GM13976 (cell line): ENCODE results near the gene ZNF281.

Experiments used
- DNase-seq: peaks from one replicate; pipeline ENCODE4 v3.0.0; 2012; ENCODE audit warnings: low spot score
- in situ Hi-C: fragments of 300-500 bp; cut with MboI; formaldehyde crosslinking; loops from one replicate; pipeline ENCODE4 v1.12.0; 2022; ENCODE audit warnings: low sequenced_read_pairs, mixed read lengths, inconsistent platforms; ENCODE audit not compliant: unreplicated experiment
- TF ChIP-seq, protein P1 (sequence below): IDR thresholded peaks from 2 replicates; pipeline ENCODE4 v1.5.1; 2012; ENCODE audit warnings: borderline replicate concordance, mild to moderate bottlenecking; ENCODE audit not compliant: insufficient read depth; ENCODE audit errors: extremely low read depth, missing control alignments, control extremely low read depth

ZNF281 gene

DNA sequence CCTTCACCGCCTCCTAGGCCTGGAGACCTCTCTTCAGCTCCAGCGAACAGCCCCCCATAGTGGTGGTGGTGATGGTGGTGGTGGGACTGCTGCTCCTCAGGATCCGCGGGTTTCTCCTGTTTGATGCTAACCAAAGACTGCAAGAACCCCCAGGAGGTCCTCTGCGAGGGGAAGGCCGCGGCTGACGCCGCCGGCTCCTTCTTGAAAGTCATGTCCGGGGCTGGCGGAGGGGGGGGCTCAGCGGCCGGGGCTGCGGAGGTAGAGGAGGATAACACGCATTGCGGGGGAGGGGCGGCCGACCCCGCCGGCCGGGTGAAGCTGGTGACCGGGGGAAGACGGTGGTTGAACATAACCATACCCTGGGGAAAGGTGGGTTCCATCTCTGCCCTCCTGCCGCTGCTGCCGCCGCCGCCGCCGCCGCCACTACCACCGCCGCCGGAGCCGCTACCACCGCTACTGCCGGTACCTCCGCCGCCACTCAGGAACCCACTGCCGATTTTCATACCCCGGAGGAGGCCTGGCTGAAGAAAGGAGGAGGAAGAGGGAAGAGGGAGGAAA lies 554 bp downstream of the ZNF281 start:
- in situ Hi-C loops = loop anchor here (10.0 kb wide), 1 partner anchor 76 kb away; no protein-coding TSS in a partner anchor
- TF ChIP-seq, protein P1, sequence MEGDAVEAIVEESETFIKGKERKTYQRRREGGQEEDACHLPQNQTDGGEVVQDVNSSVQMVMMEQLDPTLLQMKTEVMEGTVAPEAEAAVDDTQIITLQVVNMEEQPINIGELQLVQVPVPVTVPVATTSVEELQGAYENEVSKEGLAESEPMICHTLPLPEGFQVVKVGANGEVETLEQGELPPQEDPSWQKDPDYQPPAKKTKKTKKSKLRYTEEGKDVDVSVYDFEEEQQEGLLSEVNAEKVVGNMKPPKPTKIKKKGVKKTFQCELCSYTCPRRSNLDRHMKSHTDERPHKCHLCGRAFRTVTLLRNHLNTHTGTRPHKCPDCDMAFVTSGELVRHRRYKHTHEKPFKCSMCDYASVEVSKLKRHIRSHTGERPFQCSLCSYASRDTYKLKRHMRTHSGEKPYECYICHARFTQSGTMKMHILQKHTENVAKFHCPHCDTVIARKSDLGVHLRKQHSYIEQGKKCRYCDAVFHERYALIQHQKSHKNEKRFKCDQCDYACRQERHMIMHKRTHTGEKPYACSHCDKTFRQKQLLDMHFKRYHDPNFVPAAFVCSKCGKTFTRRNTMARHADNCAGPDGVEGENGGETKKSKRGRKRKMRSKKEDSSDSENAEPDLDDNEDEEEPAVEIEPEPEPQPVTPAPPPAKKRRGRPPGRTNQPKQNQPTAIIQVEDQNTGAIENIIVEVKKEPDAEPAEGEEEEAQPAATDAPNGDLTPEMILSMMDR = no peak
- DNase-seq = peak; percentile 52

DNA sequence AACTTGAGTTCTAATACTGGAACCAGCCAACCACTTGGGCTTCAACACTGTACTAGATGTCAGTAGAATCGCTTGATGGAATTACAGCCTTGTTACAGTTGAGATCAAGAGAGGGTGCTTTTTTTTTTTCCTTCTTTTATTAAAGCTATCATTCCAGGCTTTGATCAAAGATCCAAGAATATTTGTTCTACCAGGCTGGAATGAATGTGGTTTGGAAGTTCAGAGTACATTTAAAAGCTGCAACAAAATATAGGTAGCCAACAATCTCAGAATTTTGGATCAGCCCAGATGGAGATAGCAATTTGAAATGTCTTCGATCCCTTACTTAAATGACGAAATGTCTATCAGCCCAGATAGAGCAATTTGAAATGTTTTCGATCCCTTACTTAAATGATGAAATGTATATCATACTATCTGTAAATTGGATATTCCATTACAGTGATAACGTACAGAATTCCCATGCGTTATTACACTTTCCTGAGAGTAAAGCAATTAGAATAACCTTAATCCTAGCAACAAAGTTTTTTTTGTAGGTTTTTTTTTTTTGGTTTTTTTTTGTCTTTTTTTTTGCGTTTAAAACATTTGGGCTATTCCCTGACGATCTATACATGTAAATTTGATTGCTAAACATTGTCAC lies 3.6 kb downstream of the ZNF281 start:
- DNase-seq = no peak
- in situ Hi-C loops = loop anchor here (10.0 kb wide), 1 partner anchor 79 kb away; no protein-coding TSS in a partner anchor

DNA sequence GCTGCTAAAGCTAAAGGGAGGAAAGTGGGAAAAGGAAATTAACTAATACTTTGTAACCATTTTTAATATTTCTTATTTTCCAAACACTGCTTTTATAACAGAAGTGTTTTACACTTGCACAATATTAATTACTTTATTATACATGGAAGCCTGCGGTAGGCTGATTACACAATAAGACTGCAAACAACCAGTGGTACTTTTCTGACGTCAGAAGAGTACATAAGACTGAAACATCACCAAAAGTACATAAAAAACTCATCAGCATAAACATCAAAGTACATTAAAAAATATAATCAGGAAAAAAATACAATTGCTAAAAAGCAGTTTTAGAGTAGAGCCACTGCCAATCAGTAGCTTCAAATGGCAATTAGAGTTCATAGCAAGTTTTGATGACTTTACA lies 4.6 kb downstream of the ZNF281 start:
- in situ Hi-C loops = loop anchor here (10.0 kb wide), 1 partner anchor 80 kb away; no protein-coding TSS in a partner anchor
- no peak for DNase-seq
- TF ChIP-seq, protein P1 = no peak

More for the DNA sequence above, 3.6 kb downstream of the ZNF281 start:
- TF ChIP-seq, protein P1 = no peak

DNA sequence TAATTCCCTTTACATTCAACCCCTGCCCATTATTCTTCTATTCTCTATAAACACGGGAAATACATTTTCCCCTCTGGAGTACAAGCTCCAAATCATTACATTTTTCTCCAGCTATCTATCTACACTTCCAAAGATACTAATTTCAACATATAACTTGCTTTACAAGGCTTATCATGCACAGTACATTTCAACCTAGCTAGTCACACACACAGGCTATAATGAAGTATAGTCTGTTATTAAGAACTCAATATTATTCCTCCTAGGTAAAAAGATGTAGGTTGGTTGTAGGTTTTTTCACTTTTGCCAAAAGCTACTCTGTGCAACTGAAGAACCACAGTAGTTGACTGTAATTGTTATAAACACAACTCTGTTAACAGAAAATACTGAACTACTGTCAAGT lies 8.1 kb downstream of the ZNF281 start:
- in situ Hi-C loops = loop anchor here (10.0 kb wide), 1 partner anchor 83 kb away; no protein-coding TSS in a partner anchor
- TF ChIP-seq, protein P1 = no peak
- no peak for DNase-seq

DNA sequence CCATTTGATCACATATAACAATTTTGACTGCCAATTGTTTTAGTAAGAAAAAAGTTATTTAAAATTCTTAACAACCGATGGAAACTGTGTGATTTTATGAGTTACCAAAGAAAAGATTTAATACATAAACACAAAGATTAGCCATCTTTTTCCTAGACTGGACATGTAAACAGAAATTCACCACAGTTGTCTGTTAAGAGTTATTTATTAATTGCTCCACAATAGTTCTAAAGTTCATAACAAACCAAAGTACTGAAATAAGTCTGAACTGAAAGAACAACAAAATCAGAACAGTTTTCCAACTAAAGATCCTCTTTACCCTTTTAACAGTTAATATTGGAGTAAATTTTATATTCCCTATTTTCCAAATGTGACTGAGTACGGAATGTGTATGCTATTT lies 8.6 kb downstream of the ZNF281 start:
- in situ Hi-C loops = loop anchor here (10.0 kb wide), 1 partner anchor 84 kb away; no protein-coding TSS in a partner anchor
- DNase-seq = no peak
- TF ChIP-seq, protein P1 = no peak

DNA sequence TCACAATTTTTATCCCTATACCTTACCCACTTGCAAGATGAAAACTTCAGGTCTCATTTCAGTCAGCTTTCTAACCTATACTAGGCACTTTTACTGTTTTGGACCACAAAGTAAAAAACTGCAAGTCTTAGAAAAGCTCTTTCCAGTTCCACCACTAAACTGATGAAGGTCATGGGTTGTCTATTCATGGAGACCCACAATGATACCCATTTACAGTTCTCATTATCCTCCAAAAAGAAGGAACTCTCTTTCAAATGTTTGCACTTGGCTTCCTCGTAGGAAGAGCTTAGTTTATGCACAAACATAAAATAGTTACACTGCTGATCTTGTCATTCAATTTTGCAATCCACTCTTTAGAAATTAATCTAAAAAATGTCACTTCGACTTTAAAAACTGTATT lies 9.3 kb downstream of the ZNF281 start:
- TF ChIP-seq, protein P1 = no peak
- DNase-seq = no peak
- in situ Hi-C loops = loop anchor here (10.0 kb wide), 1 partner anchor 84 kb away; no protein-coding TSS in a partner anchor

DNA sequence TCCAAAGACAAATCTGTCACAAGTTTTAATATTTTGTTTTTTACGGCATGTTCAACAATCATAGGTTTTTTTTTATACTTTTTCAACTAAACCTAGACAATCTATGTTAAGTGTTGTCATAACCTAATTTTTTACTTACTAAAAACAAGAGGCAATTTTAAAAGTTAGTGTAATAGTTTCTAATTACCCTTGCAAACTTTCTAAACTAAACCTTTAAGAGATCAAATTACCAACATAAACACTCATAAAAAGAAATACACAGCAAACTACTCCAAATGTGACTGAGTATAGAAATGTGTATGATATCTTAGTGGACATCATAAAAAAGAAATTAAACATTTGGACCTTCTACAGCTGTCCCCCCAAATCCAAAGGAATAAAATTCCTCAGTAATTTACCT lies 10.0 kb downstream of the ZNF281 start:
- DNase-seq = no peak
- TF ChIP-seq, protein P1 = no peak
- in situ Hi-C loops = loop anchor here (10.0 kb wide), 1 partner anchor 85 kb away; no protein-coding TSS in a partner anchor
